IPS-20b (cell line): ENCODE results near the gene HCAR2.
"Not testable (repeated sequence)": the region's sequence is repeated elsewhere in the genome, so short reads cannot be mapped to it uniquely, and the experiment has no call there.

ENCODE experiments used
- H3K27ac ChIP-seq: one replicate; pipeline ENCODE4 v1.5.1; 2013; ENCODE audit warnings: low read length
- H3K27me3 ChIP-seq: 2 replicates; pipeline ENCODE4 v1.6.1; 2013; ENCODE audit warnings: mild to moderate bottlenecking, low read length, inconsistent platforms; ENCODE audit not compliant: insufficient read depth
- H3K36me3 ChIP-seq: 2 replicates; pipeline ENCODE4 v1.6.1; 2013; ENCODE audit warnings: low read depth, mild to moderate bottlenecking, inconsistent platforms, low read length, moderate library complexity; ENCODE audit not compliant: insufficient read depth
- H3K4me1 ChIP-seq: 2 replicates; pipeline ENCODE4 v1.6.1; 2013; ENCODE audit warnings: mild to moderate bottlenecking, control low read depth, inconsistent platforms, low read length, moderate library complexity; ENCODE audit not compliant: insufficient read depth
- H3K4me3 ChIP-seq: 2 replicates; pipeline ENCODE4 v1.5.1; 2013; ENCODE audit warnings: mild to moderate bottlenecking, low read length, inconsistent platforms
- H3K9ac ChIP-seq: 2 replicates; pipeline ENCODE4 v1.6.1; 2013; ENCODE audit warnings: low read depth, mild to moderate bottlenecking, inconsistent platforms, low read length, moderate library complexity
- H3K9me3 ChIP-seq: 2 replicates; pipeline ENCODE4 v1.6.1; 2013; ENCODE audit warnings: mild to moderate bottlenecking, low read depth, low read length, inconsistent platforms; ENCODE audit not compliant: insufficient read depth

Gene HCAR2

GRCh38 chr12:122680989-122681388 is 22.2 kb downstream of the HCAR2 start:
- H3K9ac ChIP-seq, H3K9me3 ChIP-seq, H3K4me3 ChIP-seq, H3K27me3 ChIP-seq, H3K36me3 ChIP-seq, H3K27ac ChIP-seq, H3K4me1 ChIP-seq: not testable (repeated sequence)

GRCh38 chr12:122676781-122677180 is 26.4 kb downstream of the HCAR2 start:
- H3K27ac ChIP-seq, H3K36me3 ChIP-seq, H3K27me3 ChIP-seq, H3K9ac ChIP-seq, H3K4me3 ChIP-seq, H3K4me1 ChIP-seq, H3K9me3 ChIP-seq: not testable (repeated sequence)

- not testable (repeated sequence) for H3K4me1 ChIP-seq, H3K4me3 ChIP-seq, H3K27ac ChIP-seq, H3K27me3 ChIP-seq, H3K36me3 ChIP-seq, H3K9ac ChIP-seq, H3K9me3 ChIP-seq
These were observed 27.1 kb downstream of the HCAR2 start for GRCh38 chr12:122676015-122676414.

- no peak overlapping the region for H3K9ac ChIP-seq
- no peaks in the 10 kb centered on the region for H3K27me3 ChIP-seq
- H3K9me3 ChIP-seq: no peaks in the 10 kb centered on the region
- no peak overlapping the region for H3K27ac ChIP-seq
- no peaks in the 10 kb centered on the region for H3K36me3 ChIP-seq
- H3K4me3 ChIP-seq: no peak overlapping the region
- H3K4me1 ChIP-seq: peaks cover 5% of the 10 kb centered on the region; the same call in 1 of the 2 replicates
These were observed 30.6 kb downstream of the HCAR2 start for GRCh38 chr12:122672515-122672914.

GRCh38 chr12:122669397-122670070 is 33.6 kb downstream of the HCAR2 start:
- Histone ChIP-seq H3K27me3 (no peaks in the 10 kb centered on the region), H3K4me1 (peaks cover 5% of the 10 kb centered on the region; the same call in 1 of the 2 replicates), H3K4me3 (no peak overlapping the region), H3K27ac (no peak overlapping the region), H3K9ac (no peak overlapping the region), H3K9me3 (no peaks in the 10 kb centered on the region), H3K36me3 (no peaks in the 10 kb centered on the region)

GRCh38 chr12:122668268-122668667 is 34.9 kb downstream of the HCAR2 start:
- peaks cover 5% of the 10 kb centered on the region; the same call in 1 of the 2 replicates for H3K4me1 ChIP-seq
- no peak overlapping the region for H3K4me3 ChIP-seq
- no peak overlapping the region for H3K27ac ChIP-seq
- H3K9me3 ChIP-seq: no peaks in the 10 kb centered on the region
- no peaks in the 10 kb centered on the region for H3K27me3 ChIP-seq
- H3K36me3 ChIP-seq: no peaks in the 10 kb centered on the region
- H3K9ac ChIP-seq: no peak overlapping the region

GRCh38 chr12:122665759-122666158 is 37.4 kb downstream of the HCAR2 start:
- Histone ChIP-seq H3K27me3 (no peaks in the 10 kb centered on the region), H3K4me3 (no peak overlapping the region), H3K36me3 (no peaks in the 10 kb centered on the region), H3K27ac (no peak overlapping the region), H3K9ac (no peak overlapping the region), H3K4me1 (no peaks in the 10 kb centered on the region), H3K9me3 (no peaks in the 10 kb centered on the region)

- H3K36me3 ChIP-seq: no peaks in the 10 kb centered on the region
- H3K9me3 ChIP-seq: no peaks in the 10 kb centered on the region
- H3K4me3 ChIP-seq: no peak overlapping the region
- H3K27ac ChIP-seq: no peak overlapping the region
- H3K27me3 ChIP-seq: no peaks in the 10 kb centered on the region
- H3K4me1 ChIP-seq: no peaks in the 10 kb centered on the region
- no peak overlapping the region for H3K9ac ChIP-seq
These were observed 37.8 kb downstream of the HCAR2 start for GRCh38 chr12:122665349-122665748.

GRCh38 chr12:122661938-122662337 is 41.2 kb downstream of the HCAR2 start:
- Histone ChIP-seq H3K36me3 (no peaks in the 10 kb centered on the region), H3K27ac (no peak overlapping the region), H3K9me3 (no peaks in the 10 kb centered on the region), H3K4me3 (no peak overlapping the region), H3K4me1 (no peaks in the 10 kb centered on the region), H3K9ac (no peak overlapping the region), H3K27me3 (no peaks in the 10 kb centered on the region)

- H3K9me3 ChIP-seq: no peaks in the 10 kb centered on the region
- no peaks in the 10 kb centered on the region for H3K4me1 ChIP-seq
- H3K4me3 ChIP-seq: no peak overlapping the region
- no peak overlapping the region for H3K27ac ChIP-seq
- H3K36me3 ChIP-seq: no peaks in the 10 kb centered on the region
- no peaks in the 10 kb centered on the region for H3K27me3 ChIP-seq
- H3K9ac ChIP-seq: no peak overlapping the region
These were observed 41.9 kb downstream of the HCAR2 start for GRCh38 chr12:122661246-122661645.

- Histone ChIP-seq H3K27me3 (no peaks in the 10 kb centered on the region), H3K4me3 (no peak overlapping the region), H3K9ac (no peak overlapping the region), H3K9me3 (no peaks in the 10 kb centered on the region), H3K4me1 (no peaks in the 10 kb centered on the region), H3K27ac (no peak overlapping the region), H3K36me3 (no peaks in the 10 kb centered on the region)
These were observed 43.6 kb downstream of the HCAR2 start for GRCh38 chr12:122659579-122659978.

GRCh38 chr12:122656298-122656697 is 46.9 kb downstream of the HCAR2 start:
- H3K27me3 ChIP-seq: no peaks in the 10 kb centered on the region
- no peak overlapping the region for H3K9ac ChIP-seq
- no peak overlapping the region for H3K4me3 ChIP-seq
- no peaks in the 10 kb centered on the region for H3K9me3 ChIP-seq
- H3K27ac ChIP-seq: no peak overlapping the region
- no peaks in the 10 kb centered on the region for H3K4me1 ChIP-seq
- H3K36me3 ChIP-seq: no peaks in the 10 kb centered on the region
